Hematopoietic multipotent progenitor cell treated with erythropoietin and hydrocortisone succinate and interleukin-3 and kit ligand, for 15 days (in vitro differentiated cells): ENCODE results near the gene CNGA2.

Experiments
- DNase-seq: peaks from one replicate; pipeline ENCODE4 v3.0.0-alpha.2; 2015; ENCODE audit warnings: low spot score

The CNGA2 gene

DNA sequence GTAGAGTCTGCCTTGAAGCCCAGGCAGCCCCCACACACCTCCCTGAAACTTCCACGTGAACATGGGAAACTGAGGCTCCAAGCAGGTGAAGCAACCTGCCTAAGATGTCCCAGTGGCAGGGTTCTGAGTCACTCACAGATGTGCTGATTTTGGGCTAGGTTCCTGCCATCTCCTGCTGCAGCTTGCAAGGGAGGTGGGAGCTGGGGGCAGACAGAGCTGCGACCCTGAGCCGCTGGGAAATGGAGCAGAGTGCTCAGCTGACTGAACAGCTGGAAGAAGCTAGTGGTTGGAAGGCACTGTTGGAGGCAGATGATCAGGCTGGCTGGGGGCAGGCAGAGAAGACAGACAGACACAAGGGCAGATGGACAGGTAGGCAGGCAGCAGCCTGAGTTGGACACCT lies 22.3 kb upstream of the CNGA2 start:
- no peak for DNase-seq

DNA sequence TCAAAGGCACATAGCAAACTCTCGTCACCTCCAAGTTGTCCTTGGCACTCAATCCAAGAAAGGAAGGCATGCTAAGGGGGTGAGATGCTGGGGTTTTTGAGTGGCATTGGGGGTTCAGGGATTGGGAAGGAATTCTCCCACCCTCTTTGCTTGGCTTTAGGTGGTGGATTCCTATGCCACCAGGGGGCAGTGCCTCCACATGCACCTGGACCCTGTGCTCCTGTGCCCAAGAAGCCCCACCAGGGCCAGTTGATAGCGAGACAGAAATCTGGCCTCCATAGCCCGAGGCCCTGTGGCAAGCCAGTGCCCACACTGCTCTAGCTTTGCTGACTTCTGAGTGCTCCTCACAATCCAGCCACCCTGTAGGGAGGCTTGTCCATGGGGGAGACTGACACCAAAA lies 20.7 kb upstream of the CNGA2 start:
- no peak for DNase-seq

DNA sequence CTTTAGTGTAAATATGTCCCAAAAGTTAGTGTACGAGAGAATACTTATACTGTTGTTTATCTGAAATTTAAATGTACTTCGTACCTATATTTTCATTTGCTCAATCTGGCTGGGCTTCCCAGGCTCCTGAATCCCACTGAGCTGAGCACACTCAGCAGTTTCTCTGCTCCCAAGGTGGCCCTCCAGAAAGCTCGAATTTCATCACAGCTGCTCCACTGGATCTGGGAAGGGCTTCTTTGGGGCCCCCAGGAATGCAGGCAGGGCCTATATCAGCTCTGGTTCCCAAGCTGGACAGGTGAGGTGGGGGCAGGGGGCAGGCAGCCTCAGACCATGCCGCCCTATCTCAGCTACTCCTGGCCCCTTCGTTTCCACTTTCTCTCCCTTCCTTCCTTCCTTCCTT lies 20.2 kb upstream of the CNGA2 start:
- no peak for DNase-seq

DNA sequence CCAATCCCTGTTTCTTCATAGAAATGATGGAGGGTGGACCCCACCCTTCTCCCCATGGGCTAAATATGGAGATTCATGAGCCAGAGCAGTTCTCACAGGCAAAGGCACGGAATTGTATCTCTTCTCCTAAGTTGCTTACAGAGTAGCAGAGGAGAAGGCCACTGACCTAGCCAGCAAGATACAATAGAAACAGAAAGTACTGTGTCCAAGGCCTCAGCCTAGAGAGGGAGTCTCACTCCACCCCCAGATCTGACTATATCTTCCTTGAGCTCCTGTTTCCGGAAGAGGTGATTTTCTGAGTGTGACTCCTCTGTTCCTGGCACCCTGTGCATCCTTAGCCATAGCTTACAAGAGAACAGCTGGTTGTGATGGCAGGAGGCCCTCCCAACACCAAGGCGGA lies 18.8 kb upstream of the CNGA2 start, which contains the start of gene FATE1:
Gene FATE1 (plus strand): TSS at position 284 of the 400 bp plus-strand sequence. CDS start 85 bp downstream, at position 369.
- DNase-seq = no peak

DNA sequence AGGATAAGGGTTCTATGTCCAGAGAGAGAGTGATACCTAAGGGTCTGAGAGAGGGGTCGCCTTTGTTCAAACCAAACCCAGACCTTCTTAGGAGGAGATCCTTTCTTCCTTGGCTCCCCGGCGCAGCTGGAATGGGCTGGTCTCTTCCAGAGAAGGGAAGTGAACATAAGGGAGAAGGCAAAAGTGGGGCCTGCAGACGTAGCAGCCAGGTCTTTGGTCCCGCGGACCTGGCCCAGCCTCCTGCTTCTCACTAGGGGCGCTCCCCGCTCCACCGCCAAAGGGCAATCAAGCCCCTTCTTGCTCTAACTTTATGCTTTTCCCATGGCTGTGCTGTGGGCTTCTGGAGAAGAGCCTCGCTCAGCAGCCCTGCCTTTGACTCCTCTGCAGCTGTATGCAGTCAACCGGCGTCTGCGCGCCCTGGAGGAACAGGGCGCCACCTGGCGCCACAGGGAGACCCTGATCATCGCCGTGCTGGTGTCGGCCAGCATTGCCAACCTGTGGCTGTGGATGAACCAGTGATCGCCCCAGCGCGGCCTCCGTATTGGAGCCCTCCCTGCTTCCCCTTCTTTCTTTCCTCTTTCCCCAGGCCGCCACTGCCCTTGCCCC lies 12.2 kb upstream of the CNGA2 start:
- DNase-seq = no peak

DNA sequence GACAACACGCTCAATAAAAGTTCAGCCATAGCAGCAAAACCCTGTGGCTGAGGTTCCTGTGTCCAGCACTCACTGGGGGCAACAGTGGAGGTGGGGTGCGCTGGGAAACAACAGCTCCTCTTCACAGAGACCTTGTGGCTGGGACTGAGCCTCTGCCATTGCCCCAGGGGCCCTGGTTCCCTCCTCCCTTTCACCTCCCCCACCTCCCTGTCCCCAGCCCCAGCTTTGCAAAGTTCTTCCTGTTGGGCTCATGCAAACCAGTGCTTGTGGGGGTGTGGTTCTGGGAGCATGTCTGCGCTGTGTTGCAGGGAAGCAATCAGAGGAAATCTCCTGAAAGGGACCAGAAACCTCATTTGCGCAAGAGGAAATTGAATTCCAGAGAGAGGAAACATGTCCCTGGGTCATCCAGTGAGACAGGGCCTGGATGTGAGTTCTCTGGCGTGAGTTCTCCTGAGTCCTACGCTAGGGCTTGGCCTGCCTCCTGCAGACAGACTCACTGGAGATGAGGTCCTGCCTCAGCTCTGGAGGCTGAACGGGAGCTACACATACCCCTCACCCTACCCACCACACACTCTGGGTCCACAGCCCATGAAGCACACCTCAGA lies 11.3 kb upstream of the CNGA2 start:
- DNase-seq = no peak

DNA sequence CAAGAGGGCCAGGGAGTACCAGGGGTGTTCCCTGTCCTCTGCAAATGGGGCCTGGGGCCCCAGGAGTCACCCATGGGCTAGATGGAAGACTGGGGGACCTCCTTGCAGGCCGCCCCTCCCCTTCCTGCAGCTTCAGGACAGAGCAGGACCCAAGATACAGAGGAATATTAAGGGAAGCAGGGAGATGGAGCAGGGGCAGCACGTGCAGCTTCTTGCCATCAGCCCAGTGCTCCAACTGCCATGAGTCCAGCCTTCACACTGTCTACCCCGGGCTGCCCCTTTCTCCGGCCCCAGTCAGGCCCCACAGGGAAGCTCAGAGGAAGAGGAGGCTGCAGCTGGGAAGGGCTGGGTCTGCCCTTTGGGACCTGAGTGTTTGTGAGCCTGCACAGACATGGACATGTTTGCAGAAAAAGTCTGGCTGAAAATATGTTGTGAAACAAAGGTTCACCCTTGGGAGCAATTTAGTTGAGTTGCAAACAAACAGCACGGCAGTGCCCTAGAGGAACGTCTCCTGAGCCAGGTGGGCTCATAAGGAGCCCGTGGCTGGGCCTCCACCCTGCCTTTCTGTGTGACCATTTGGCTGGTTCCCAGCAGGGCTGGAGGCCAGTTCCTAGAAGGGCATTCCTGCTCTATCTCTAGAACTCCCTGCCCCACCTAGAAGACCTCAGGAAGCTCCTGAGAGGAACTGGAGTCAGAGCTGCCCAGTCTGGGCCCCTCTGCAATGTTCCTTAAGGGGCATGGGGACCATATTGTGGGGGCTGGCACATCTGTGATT lies 9.8 kb upstream of the CNGA2 start:
- DNase-seq = no peak

DNA sequence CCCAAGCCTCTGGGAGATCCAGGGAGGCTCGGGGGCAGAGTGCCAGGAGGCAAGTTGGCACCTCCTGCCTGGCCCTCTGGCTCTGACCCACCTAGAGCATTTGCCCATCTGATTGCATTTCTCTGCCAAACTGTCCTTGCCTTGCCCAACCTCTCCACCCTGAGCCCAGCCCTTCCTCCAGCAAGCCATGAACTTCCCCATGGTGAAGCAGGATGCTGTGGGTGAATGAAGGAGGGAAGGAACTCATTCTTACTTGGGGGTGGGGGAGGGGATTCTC lies 9.3 kb upstream of the CNGA2 start:
- DNase-seq = no peak

DNA sequence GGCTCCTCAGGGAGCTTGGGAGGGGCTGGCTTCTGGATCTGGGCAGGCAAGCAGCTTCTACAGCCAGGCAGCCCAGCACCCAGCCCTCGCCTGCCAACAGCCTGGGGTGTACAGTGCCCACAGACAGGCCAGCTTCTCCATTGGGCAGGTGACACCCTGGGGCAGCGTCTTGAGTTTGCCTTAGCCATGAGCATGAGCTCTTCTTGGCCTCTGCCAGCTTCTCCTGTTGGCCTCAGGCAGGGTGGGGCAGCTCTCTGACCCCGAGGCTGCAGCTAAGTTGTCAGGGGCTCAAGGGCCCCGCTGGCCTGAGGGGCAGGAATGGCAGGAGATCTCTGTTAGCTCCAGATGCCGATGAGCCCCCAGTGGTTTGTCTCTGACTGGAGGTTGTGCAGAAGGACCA lies 7.8 kb upstream of the CNGA2 start:
- no peak for DNase-seq

DNA sequence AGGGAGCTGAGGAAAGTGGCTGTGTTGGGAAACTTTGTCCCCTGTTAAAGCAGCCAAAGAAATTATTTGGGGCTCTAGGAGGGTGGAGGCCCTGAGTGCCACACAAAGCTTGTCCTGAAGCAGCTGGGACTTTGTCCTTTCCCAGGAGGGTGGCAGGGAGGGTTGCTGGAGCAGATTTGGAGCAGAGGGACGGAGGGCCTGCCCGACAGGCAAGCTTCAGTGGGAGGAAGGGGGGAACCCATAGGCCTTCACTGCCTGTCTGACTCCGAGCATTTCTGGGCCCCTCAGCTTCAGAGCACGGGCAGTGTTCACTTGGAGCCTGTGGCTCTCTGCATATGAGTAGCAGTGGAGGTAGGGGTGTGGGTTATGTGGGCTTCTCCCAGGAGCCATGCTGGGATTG lies 7.2 kb upstream of the CNGA2 start:
- DNase-seq = no peak

DNA sequence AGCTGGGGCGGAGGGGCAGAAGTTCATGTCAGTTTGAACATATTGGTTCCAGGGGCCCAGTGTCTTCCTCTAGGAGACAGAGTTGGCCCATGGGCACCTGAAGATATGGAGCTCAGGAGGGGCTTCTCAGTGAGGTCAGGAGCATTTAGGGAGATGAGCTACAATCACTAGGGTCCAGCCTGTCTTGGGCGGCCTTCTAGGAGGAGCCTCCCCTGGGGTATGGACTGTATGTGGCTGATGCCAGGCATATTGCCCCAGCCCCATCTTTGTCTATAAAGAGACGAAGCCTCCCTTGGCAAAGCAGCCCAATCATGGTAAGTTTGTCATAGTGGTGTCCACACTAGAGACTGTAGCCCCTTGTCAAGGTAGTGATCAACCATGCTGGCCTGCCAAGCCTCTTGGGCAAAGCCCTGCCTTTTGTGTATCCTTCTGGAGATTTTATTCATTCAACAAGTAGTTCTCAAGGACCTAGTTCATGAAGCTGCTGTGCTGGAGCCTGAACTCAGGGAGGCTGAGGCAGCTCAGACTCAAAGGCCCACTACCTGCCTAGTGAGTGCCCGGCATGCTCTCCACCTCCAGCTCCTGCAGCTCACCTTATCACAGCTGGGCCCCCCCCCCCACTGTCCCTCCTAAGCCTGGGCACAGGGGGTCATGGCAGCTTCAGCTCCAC lies 5.4 kb upstream of the CNGA2 start:
- DNase-seq = no peak

DNA sequence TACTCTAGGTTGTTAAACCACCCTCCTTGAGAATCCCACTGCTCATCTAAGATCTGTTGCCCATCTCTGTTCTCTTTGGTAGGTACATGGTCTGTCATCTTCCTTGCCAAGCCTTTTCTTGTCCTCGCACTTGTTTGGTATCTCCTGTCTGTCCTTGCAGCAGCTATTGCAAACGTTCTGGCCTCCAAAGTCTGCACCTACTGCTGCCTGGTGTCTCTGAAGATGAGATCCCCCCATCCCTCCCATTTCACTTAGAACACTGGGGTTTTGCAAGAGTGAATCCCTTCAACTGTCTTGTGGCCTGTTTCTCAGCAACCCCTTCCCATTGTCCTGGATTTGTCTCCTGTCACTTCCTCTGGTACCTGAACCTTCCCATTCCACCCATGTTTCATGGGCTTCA lies 673 bp downstream of the CNGA2 start:
- no peak for DNase-seq

DNA sequence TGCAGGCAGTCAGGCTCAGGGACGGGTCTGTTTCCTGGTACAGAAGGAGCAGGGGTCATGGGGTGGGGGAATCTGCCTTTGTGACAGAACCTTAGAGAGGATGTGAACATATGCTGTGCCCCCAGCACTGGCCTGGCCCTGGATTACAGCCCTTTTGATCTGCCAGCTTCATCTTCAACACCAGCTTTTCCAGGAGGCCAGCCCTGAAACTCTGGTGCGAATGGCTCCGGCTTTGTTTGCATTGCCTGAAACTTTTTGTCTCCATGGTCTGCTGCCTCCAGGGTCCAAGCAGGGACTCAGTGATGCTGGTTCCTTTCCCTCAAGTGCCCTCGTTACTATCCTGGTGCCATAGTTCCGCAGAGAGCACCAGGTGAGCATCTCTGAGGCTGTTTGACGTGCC lies 2.1 kb downstream of the CNGA2 start:
- no peak for DNase-seq

DNA sequence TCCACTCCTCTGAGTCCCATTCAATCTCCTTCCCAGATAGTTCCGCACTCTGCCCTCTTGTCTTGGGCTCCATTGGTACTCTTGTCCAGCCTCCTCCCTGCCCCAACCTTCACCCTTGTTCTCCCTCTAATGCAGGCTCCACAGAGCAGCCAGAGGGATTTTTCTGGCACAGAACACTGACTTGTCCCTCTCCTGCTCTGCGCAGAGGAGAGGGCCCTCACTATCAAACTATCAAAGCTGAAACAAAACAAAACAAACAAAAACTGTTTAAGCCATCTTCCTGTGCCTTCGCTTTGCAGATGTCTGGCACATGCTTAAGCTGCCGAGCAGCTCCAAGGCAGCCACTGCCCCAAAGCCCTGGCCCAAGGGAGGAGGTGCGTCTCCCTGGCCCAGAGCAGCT lies 2.9 kb downstream of the CNGA2 start:
- no peak for DNase-seq

DNA sequence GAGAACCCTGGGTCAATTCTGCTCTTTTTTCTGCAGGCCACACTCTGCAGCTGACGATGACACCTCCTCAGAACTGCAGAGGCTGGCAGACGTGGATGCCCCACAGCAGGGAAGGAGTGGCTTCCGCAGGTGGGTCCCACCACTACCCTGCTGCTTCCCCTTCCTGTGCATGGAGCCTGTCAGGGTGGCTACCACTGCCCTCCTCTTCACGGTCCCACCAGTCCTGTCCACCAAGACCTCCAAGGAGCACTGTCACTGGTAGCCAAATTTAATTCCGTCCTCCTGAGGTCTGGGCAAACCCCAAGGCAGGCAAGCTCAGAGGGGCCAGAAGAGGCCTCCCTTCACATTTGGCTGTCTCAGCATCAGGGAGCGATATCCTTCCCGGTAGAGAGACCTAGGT lies 4.2 kb downstream of the CNGA2 start:
- DNase-seq = no peak

DNA sequence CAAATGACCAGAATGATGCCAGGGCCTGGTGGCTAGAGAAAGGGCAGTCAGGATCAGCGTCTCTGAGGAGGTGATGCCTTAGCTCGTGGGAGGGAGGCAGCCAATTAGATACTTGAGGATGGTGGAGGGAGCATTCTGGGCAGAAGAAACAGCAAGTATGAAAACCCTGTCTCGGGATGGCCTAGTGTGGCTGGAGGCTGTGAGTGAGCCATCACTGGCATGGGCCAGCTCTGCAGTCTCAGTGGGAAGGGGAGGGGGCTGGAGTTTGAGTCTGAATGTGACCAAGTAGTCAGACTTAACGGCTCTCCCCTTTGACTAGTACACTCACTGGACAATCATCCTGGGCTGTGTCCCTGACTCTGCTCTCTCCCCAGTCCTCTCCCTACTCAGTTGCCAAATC lies 7.1 kb downstream of the CNGA2 start:
- DNase-seq = no peak

DNA sequence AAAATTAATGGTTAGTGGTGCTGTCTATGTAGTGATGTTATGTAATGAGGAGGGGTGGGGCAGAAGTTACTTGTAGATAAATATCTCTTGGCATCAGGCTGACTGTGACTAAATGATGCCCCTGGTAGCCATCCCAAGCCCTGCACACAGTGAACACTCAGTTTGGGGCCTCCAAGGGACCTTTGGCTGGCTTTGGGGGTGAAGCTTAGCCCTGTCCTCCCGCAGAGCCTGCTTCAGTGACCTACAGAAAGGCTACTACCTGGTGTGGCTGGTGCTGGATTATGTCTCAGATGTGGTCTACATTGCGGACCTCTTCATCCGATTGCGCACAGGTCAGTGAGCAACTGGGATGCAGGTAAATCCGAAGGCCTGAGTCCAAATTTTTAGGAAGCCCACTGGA lies 7.8 kb downstream of the CNGA2 start:
- DNase-seq = no peak

DNA sequence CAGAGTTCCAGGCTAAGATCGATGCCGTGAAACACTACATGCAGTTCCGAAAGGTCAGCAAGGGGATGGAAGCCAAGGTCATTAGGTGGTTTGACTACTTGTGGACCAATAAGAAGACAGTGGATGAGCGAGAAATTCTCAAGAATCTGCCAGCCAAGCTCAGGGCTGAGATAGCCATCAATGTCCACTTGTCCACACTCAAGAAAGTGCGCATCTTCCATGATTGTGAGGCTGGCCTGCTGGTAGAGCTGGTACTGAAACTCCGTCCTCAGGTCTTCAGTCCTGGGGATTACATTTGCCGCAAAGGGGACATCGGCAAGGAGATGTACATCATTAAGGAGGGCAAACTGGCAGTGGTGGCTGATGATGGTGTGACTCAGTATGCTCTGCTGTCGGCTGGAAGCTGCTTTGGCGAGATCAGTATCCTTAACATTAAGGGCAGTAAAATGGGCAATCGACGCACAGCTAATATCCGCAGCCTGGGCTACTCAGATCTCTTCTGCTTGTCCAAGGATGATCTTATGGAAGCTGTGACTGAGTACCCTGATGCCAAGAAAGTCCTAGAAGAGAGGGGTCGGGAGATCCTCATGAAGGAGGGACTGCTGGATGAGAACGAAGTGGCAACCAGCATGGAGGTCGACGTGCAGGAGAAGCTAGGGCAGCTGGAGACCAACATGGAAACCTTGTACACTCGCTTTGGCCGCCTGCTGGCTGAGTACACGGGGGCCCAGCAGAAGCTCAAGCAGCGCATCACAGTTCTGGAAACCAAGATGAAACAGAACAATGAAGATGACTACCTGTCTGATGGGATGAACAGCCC lies 9.3 kb downstream of the CNGA2 start:
- no peak for DNase-seq

DNA sequence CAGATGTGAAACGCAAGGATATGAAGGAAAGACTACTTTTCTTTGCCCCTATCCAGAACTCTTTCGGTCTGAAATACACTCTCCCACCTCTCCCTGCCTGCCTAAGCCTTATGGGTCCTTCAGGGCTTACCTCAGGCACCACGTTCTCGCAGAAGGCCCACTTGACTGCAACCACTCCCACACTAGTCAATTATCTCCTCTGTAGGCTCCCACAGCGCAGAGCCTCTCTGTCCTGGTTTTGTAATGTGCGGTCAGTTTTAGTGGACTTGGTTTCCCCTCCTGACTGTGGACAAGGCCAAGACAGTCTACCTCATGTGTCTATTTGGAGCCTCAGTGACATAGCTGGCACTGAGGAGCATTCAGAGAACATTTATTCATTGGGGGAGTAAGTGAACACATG lies 11.1 kb downstream of the CNGA2 start:
- no peak for DNase-seq

DNA sequence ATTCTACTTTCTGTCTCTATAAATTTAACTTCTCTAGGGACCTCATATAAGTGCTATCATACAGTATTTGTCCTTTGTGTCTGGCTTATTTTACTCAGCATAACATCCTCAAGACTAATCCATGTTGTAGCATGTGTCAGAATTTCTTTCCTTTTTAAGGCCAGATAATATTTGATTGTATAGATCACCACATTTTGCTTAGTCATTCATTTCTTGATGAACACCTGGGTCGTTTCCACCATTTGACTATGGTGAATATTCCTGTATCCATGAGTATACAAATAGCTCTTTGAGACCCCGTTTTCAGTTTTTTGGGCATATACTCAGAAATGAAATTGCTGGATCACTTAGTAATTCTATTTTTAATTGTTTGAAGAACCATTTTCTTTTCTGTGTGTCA lies 12.0 kb downstream of the CNGA2 start:
- no peak for DNase-seq

DNA sequence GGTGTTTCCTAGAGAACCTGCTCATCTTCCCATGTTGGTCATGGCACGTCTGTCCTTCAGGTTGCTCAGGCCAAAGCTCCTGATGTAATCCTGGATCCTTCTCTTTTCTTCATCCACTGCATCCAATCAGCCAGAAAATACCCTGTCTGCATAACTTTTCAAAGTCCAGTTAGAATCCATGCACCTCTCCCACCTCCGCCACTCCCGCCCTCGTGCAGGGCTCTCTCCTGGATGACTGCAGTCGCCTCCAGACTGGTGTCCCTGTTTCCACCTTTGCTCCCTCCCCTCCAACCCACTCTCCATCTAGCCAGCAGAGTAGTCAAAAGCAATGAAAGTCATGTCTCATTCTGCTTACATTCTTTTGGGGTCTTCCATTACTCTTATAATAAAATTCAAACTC lies 16.0 kb downstream of the CNGA2 start:
- no peak for DNase-seq

DNA sequence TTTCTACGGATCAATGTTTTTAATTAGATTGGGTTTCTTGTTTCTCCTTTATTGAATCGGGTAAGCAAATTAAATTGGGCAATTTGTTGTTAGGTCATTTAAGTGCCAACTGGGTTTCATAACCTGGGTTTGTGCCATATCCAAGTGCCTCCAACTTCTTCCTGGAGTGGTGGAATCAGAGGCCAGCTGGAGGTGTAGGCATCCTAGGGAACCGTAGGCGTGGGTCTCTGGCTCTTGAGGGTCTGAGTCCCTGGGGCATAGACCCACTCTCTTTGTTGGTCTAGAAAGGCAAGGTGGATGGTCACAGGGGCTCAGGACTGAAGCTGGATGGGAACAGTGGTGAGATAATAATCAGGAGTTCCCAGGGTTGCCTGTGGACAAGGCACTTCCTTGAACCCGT lies 18.3 kb downstream of the CNGA2 start:
- no peak for DNase-seq
